Brain pericyte (primary cell): ENCODE measurements around the gene CCM2L.

Experiments used
- DNase-seq: peaks from one replicate; pipeline ENCODE4 v3.0.0-alpha.2; 2012; ENCODE audit warnings: low read depth, low spot score

Gene CCM2L

DNA sequence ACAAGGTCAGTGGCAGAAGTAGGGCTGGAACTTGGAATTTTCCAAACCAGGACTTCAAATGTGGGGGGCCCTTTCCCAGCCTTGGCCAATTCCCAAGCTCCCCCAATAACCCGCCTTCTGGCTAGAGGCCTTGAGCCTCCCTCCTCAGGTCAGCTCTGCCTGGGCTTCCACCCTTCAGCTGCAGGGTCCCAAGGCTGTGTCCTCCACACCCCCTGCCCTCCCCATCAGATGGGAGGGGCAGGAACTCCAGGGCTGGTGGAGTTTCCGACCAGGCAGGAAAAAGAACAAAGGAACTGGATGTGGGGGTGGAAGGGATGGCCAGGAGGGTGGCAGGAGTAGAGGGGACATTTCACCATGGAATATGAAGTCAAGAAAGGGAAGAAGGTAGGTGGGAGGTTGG is at the start of gene CCM2L:
Gene CCM2L, plus strand, starts transcription at position 338 of the 400 bp plus-strand sequence. Its CDS starts 17 bp downstream, at position 355.
- DNase-seq: no peak

DNA sequence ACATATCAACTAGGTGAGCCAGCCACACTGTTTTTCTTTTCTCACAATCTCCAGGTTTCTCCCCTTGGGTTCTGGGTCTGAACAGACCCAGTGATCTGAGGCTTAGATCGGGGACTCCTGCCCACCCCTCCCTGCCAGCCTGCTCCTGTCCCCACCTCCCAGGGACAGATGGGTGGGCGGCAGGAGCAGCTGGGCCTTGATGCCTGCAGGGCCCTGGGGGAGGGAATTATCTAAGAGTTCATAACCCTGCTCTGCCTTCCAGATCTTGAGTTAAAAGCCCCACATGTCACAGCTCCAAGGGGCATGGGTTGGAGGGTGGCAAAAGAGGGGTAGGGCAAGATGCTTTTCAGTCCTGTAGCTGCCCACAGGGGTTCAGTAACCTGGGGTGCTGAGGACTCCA is 47.5 kb upstream of the CCM2L start:
- no peak for DNase-seq

DNA sequence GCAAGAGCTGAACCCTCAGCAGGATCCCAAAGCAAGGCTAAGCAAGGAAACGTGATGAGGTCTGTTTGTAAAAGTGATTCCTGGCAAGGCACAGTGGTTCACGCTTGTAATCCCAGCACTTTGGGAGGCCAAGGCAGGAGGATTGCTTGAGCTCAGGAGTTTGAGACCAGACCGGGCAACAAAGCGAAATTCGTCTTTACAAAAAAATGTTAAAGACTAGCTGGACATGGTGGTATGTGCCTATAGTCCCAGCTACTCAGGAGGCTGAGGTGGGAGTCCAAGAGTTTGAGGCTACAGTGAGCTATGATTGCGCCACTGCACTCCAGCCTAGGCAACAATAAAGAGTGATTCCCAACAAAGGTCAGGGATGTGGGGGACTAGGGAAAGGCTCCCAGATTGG is 46.3 kb upstream of the CCM2L start:
- no peak for DNase-seq

DNA sequence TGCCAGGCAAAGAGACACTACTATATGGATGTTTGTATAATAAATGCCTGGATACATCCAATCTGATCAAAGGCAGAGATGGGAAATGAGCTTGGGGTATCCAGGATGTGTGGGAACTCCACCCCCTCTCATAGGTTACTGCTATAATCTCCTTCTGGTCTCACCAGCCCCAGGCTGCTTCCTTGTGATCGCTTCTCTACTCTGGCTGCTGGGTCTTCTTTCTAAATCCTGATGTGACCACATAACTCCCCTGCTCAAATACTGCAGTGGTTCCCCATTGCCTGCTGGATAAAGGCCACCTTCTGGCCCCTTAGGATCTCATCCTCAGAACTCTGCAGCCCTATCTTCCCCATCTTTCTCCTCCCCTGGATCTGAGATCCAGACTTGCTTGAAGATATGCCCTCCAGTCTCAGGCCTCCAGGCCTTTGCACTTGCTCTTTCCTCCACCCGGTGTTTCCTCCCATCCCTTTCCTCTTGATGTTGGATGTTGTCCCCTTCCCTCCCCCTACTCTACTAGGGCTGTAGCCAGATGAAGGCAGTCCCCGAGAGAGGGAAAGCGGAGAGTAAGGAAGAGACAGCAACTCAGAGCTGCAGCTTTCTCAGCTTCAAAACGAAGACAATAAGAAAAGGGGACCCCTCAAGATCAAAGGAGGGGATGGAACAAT is 43.1 kb upstream of the CCM2L start:
- no peak for DNase-seq

DNA sequence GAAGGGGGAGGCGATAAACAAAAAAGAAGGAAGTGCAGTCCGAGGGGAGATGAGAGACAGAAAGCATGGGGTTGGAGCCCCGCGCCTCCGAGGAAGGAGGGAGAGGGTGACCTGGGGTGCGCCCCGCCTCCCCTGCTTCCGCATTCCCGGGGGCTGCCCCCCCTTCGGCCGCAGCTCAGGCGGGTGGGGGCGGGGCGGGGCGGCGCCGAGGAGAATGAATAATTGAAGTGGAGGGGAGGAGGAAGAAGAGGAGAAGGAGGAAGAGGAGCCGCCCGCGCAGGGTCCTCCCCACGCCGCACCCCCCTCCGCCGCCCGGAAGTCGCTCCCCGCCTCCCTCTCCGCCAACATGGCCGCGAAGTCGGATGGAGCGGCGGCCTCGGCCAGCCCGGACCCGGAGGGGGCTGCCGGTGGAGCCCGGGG is 42.4 kb upstream of the CCM2L start, which contains the start of gene XKR7:
Gene XKR7, plus strand, starts transcription at position 322 of the 420 bp plus-strand sequence. Its CDS starts 25 bp downstream, at position 347.
- DNase-seq: no peak

DNA sequence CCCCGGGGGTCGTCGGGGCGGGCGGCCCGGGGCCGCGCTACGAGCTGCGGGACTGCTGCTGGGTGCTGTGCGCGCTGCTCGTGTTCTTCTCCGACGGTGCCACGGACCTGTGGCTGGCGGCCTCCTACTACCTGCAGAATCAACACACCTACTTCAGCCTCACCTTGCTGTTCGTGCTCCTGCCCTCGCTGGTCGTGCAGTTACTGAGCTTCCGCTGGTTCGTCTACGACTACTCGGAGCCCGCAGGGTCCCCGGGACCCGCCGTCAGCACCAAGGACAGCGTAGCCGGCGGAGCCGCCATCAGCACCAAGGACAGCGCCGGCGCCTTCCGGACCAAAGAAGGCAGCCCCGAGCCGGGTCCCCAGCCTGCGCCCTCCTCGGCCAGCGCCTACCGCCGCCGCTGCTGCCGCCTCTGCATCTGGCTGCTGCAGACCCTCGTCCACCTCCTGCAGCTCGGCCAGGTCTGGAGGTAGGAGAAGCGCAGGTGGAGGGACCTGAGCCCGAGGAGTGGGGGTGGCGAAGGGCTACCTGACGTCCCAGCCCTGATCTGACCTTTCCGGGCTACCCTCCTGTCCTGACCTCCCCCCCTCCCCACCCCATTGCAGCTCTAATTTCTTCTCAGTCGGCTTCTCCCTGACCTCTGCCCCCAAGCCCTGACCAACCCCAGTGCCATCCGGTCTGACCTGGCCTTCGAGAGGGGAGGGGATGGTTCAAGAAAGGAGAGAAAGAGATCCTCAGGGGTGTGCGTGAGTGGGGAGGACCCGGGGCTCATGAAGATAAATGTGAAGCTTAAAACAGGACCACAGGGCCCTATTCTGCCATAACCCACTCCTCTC is 41.7 kb upstream of the CCM2L start:
- peak; percentile 34 for DNase-seq

DNA sequence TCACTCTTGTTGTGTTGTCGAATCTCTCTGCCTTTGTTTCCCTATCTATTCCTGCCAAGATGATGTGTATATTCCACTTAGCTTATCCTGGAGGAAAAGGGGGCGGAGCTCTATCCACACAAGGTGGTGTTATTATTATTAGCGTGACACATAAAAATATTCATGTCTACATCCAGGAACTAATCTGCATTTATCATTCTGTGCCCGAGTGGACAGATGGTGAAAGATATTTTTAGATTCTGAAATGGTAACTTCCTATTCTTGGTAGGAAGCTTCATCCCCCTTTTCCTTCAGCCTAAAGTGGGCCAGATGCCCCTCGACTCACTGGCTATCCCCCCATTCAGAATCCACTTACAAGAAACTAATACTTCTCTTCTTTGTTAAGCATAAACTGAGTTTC is 40.2 kb upstream of the CCM2L start:
- no peak for DNase-seq

DNA sequence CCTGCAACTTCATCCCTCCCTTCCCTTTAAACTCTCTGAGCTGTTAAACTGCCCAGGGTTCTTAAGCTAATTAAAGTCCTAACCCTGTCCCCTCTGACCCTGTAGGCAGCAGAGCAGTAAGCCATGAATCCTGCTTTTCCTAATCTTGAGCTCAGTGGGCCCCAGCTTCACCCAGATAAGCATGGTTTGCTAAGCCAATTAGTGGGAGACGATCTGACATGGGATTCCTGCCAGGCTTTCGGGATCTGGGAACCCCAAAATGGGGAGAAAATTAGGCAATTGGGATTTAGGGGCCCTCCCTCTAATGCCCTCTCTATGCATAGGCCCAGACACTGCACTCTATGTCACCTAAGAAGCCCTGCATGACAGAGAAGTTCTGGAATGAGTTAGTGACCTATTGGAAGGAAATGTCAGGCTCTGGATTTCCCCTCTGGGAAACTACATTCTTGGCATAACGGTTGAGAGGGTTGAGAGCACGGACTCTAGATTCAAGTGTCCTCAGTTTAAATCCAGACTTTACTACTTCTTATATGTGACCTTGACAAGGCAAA is 37.7 kb upstream of the CCM2L start:
- no peak for DNase-seq

DNA sequence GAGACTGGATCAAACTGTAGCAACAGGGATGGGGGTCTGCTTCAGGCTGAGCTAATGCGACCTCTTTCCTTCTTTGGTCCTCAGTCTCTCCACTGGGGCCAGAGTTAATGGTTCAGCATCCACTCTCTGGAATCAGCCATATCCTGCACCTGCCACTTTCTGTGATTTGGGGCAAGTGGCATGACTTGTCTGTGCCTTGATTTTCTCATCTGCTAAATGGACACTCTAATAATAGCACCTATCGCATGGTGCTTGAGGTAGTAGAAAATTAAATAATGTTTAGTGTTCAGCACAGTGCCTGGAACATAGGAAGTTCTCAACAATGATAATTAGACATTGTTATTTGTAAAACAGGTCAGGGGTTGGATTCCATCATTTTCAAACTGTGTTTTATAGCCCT is 35.9 kb upstream of the CCM2L start:
- DNase-seq: no peak

DNA sequence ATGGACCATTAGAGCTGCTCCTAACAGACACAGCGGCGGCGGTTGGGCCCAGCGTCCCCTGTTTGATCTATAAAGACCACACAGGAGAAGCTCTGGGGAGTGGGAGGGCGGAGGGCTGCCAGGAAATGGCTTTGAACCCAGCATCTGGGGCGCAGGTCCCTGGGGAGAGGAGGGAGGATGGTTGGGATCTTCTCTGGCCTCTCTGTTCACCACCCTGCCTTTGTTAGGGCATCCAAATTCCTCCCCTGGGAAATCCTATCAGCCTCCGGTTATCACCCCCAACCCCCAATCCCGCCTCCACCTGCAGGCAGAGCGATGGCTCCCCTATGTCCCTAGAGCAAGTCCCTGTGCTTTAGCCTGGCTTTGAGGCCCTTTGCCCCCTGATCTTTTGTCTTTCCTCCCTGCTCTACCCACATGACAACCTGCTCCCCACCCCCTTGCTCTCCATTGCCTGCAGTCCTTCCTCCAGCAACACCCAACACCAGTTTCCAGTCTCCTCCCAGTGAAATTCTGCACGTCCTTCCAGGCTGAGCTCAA is 35.2 kb upstream of the CCM2L start:
- DNase-seq: no peak

DNA sequence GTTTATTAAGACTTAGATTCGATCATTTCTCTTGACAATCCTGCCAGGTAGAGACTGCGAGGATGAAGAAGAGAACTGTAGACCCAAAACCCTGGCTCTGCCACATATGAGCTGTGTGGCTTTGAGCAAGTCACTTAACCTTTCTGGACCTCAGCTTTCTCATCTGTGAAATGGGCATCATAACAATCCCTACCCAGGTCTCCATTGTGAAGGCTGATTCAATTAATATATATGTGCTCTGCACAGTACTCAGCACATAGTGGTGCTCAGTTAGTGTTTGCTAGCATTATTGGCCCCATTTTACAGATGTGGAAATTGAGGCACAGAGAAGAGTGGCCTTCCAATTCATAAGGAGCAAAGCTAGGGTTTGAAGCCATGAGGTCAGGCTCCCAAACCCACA is 34.4 kb upstream of the CCM2L start:
- no peak for DNase-seq

DNA sequence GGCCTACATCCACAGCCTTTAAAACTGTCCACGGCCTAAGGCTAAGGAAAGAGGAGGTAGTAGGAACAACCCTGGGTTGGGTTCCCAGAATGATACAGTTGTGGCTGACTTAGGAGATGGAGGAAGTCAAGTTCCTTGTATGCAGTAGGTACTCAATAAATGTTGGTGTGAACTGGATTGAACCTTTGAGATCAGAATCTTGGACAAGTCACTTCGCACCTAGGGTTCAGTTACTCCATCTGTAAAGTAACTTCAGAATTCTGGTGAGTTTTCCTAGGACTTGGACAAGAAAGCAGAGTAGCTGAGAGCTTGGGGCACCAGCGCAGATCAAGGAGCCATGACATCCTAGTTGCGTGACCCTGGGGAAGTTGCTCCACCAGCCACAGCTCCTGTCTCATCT is 33.2 kb upstream of the CCM2L start:
- no peak for DNase-seq

DNA sequence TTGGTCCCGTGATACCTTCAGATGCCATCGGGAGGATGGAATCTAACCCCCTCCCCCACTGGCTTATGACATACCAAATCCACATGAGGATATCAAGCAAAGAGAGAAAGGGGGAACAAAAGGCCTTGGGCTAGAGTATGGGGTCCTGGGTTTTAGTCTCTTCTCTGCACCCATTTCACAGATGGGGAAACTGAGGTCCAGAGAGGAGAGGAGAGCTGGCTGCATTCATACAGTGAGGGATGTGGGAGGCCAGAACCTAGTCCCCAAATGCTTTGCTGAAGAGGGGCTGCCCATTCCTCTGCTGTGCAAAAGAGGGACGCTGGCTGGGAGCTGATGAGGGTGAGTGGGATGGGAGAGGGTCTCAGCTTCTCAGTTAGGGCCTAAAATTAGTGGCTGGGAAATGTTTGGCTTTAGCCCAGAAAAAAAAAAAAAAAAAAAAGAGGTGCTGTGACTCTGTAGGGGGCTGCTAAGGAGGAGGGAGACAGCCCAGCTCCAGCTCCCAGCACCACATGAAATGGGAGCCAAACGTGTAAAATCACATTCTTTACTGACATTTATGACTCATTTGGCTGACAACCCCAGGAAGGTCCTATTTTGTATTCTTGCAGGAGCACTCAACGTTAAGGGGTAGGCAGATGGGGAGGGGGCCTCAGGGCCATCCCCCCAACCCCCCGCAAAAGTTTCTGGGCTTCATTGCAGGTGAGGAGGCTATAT is 30.4 kb upstream of the CCM2L start:
- no peak for DNase-seq

DNA sequence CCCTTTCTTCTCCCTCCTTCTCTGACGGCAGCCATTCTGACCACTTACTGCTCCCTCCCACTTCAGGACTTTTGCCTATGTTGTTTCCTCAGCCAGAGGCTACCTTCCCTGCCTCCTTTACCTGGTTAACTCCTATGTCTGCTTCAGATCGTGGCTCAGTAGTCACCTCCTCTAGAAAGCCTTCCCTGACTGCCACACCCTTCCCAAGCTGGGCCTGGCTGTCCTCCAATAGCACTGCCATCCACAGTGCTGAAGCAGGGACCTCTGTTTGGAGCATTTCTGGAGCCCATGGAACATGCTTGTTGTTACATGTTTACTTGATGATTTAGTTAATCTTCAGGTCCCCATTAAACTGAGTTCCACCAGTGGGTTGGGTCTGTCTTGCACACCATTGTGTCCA is 28.5 kb upstream of the CCM2L start:
- DNase-seq: no peak

DNA sequence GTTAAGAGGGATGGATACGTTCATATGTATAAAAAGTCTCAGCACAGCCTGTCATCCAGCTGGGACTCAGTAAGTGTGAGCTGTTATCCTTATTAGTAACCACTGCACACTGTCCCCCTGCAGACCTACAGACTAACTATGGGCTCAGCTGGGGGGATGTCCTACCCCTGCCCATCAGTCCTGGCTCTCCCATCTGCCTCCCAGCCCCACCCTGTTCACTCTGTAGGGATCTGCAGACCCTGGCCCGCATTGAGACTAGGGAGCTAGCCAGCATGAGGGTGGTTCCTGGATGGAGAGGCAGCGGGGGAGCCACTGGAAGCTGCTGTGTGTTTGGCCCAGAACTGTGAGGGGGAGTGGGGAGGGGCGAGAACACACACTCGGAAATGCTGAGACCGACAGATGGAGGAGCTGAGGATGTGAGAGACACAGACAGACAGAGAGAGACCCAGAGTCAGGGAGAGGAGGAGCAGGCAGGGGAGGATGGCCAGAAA is 25.2 kb upstream of the CCM2L start:
- DNase-seq: no peak

DNA sequence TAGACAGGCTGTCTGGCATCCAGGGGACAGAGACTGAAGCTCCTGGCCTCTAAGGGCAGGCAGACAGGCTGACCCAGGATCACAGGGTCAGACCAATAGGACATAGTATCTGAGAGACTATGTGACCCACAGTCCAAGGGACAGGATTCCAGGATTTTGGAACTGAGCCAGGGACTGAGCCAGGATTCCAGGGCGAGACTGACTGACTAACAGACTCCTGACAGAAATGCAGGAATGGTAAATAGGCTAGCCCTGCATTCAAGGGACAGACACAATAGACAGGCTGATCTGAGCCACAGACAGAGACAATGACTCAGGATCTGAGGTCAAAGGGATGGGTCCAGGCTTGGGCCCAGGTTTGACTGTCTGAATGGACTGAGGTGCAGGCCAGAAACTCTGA is 22.5 kb upstream of the CCM2L start:
- no peak for DNase-seq

DNA sequence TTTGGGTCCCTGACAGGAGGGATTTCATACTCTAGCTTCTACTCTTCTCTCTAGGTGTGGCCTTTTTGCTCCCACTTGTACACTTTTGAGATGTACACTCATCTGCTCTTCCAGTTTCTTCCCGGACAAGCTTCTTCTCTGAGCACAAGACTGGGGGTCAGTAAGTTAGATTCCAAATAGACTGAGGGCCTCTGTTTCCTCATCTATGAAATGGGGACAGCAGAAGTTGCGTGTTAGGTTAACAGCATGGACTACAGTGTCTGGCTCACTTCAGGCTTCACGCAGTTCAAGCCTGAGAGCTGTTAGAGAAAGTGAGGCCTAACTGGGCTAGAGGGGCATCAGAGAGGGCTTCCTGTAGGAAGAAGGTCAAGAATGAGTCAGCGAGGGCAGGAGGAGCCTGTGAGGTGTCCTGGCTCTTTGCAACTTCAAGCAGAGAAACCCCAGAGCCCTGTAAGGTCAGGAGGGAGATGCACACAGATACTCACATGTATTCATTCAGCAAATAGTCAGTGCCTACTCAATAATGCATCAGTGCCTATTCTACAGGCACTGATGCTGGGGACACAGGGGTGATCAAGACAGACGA is 21.7 kb upstream of the CCM2L start:
- DNase-seq: no peak

DNA sequence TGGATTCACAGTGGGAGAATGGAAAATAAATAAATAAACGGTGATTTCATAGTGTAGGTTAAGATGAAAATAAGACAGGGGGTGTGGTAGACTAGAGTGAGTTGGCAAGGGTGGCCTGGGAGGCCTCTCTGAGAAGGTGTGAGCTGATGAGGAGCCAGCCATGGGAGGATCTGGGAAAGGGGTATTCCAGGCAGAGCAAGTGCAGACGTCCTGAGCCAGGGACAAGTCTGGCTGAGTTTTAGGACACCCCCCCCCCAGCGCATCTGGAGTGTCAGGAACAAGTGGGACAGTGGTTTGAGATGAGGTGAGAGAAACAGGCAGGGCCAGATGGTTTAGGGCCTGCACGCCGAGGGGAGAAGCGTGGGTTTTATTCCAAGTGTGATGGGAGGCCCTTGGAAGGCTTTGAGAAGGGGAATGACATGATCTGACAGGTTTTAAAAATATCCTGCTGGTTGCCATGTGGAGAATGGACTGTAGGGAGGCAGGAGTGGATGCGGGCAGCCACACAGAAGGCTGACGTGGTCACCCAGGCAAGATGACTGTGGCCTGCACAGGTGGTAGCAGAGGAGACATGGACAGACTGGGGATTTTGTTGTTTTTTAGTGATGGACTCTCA is 21.1 kb upstream of the CCM2L start:
- no peak for DNase-seq

DNA sequence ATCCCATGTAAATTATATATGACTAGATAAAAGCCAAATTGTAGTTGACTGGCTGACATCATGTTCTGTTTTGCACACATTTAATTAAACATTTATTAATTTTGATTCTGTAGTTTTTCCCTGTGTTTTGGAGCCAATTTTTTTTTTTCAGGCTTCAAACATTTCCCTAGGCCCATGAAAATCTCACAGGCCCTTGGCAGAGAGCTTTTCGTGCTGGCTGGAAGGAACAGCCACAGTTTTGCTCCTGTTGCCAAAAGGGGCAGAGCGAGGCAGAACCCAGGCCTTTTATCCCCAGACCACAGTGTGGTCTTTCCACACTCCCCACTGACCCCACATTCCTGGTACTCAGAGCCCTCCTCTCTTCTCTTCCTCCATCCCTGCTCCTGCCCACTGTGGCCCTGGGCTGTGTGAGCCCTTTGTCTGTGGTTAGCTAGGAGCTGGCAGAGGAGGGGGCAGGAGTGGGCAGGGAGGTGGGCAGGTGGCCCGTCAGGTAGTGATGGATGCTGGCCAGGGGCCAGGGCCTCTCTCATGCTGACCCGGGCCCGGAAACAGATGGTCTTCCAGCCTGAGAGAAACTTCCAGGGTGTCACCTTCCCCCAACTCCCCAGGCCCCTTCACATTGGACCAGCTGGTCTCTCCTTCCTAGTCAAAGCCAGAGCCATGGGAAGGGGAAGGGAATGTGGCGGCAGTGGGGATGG is 19.4 kb upstream of the CCM2L start:
- no peak for DNase-seq

DNA sequence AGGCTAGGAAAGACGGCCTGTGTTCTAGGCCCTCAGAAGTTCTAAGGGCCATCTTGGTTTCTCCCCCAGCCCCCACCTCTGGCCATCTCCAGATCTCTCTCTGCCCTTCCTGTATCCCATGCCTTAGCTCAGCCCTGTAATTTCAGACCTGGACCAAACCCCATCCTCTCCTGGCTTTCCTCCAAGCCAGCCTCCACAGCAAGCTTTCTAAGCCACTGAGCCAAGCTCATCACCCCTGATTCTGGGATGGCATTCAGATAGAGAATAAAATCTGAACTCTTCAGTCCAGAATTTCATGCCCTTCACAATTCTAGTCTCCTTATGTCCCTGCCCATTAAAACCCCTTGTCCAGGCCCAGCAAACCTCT is 18.9 kb upstream of the CCM2L start:
- no peak for DNase-seq
